Nephron (organoid): ENCODE data around the gene PRKCB.
"Not testable (repeated sequence)": the region's sequence is repeated elsewhere in the genome, so short reads cannot be mapped to it uniquely, and the experiment has no call there.

Experiments used
- H3K27ac Mint-ChIP-seq, 3 experiments: 2 replicates each; pipeline ENCODE4 v1.8.0; 2020; ENCODE audit warnings: mixed read lengths in 3 of 3, mild to moderate bottlenecking in 2 of 3, moderate library complexity in 1 of 3
- H3K27me3 Mint-ChIP-seq: 2 replicates; pipeline ENCODE4 v1.8.0; 2021; ENCODE audit warnings: low read depth, mild to moderate bottlenecking, moderate library complexity, mixed read lengths
- H3K36me3 Mint-ChIP-seq: 2 replicates; pipeline ENCODE4 v1.8.0; 2020; ENCODE audit warnings: low read depth, mixed read lengths
- H3K4me1 Mint-ChIP-seq: 2 replicates; pipeline ENCODE4 v1.8.0; 2020; ENCODE audit warnings: mixed read lengths
- H3K4me3 Mint-ChIP-seq, 3 experiments: 2 replicates each; pipeline ENCODE4 v1.8.0; 2020; ENCODE audit warnings: mild to moderate bottlenecking in 3 of 3, mixed read lengths in 3 of 3, moderate library complexity in 2 of 3
- H3K9me3 Mint-ChIP-seq: 2 replicates; pipeline ENCODE4 v1.8.0; 2020; ENCODE audit warnings: mixed read lengths
- CTCF ChIP-seq, 3 experiments: fragments of 200-600 bp; sonication (generic); IDR thresholded peaks; one replicate each; pipeline ENCODE4 v1.5.0; 2021; ENCODE audit warnings: antibody characterized with exemption in 3 of 3; ENCODE audit not compliant: unreplicated experiment in 3 of 3

Gene PRKCB

GRCh38 chr16:24013054-24013636 is 177.4 kb downstream of the PRKCB start:
- Mint-ChIP-seq H3K4me3 (no peak overlapping the region), H3K36me3 (no peaks in the 10 kb centered on the region), H3K4me1 (no peaks in the 10 kb centered on the region), H3K9me3 (no peaks in the 10 kb centered on the region), H3K27ac (no peak overlapping the region), H3K27me3 (peaks cover 23% of the 10 kb centered on the region)
- TF ChIP-seq CTCF (IDR thresholded peaks at IDR 0.05; ENCODE audit: unreplicated experiment in 3 of 3) = no peak

GRCh38 chr16:24013864-24014645 is 178.3 kb downstream of the PRKCB start:
- Mint-ChIP-seq H3K4me1 (no peaks in the 10 kb centered on the region), H3K9me3 (no peaks in the 10 kb centered on the region), H3K27me3 (peaks cover 20% of the 10 kb centered on the region), H3K27ac (no peak overlapping the region), H3K36me3 (no peaks in the 10 kb centered on the region), H3K4me3 (no peak overlapping the region)
- TF ChIP-seq CTCF (IDR thresholded peaks at IDR 0.05; ENCODE audit: unreplicated experiment in 3 of 3) = no peak

GRCh38 chr16:24014955-24015354 is 179.2 kb downstream of the PRKCB start:
- H3K4me3 Mint-ChIP-seq, H3K9me3 Mint-ChIP-seq, H3K4me1 Mint-ChIP-seq, H3K36me3 Mint-ChIP-seq, H3K27ac Mint-ChIP-seq: not testable (repeated sequence)
- H3K27me3 Mint-ChIP-seq = peaks cover 20% of the 10 kb centered on the region

- H3K36me3 Mint-ChIP-seq = no peaks in the 10 kb centered on the region
- H3K4me1 Mint-ChIP-seq = no peaks in the 10 kb centered on the region
- H3K27me3 Mint-ChIP-seq = peaks cover 18% of the 10 kb centered on the region
- no peak overlapping the region for H3K27ac Mint-ChIP-seq
- no peak for TF ChIP-seq CTCF (IDR thresholded peaks at IDR 0.05; ENCODE audit: unreplicated experiment in 3 of 3)
- H3K9me3 Mint-ChIP-seq = no peaks in the 10 kb centered on the region
- no peak overlapping the region for H3K4me3 Mint-ChIP-seq
Observed at GRCh38 chr16:24015923-24016322, 180.1 kb downstream of the PRKCB start.

- no peak overlapping the region for H3K27ac Mint-ChIP-seq
- no peaks in the 10 kb centered on the region for H3K36me3 Mint-ChIP-seq
- H3K9me3 Mint-ChIP-seq = no peaks in the 10 kb centered on the region
- no peak for TF ChIP-seq CTCF (IDR thresholded peaks at IDR 0.05; ENCODE audit: unreplicated experiment in 3 of 3)
- no peak overlapping the region for H3K4me3 Mint-ChIP-seq
- H3K4me1 Mint-ChIP-seq = no peaks in the 10 kb centered on the region
- peaks cover 5% of the 10 kb centered on the region for H3K27me3 Mint-ChIP-seq
Observed at GRCh38 chr16:24018485-24018884, 182.7 kb downstream of the PRKCB start.

GRCh38 chr16:24022797-24023196 is 187.0 kb downstream of the PRKCB start:
- H3K4me3 Mint-ChIP-seq = no peak overlapping the region
- H3K27me3 Mint-ChIP-seq = peaks cover 14% of the 10 kb centered on the region
- no peaks in the 10 kb centered on the region for H3K36me3 Mint-ChIP-seq
- TF ChIP-seq CTCF (IDR thresholded peaks at IDR 0.05; ENCODE audit: unreplicated experiment in 3 of 3) = no peak
- H3K4me1 Mint-ChIP-seq = no peaks in the 10 kb centered on the region
- no peak overlapping the region for H3K27ac Mint-ChIP-seq
- H3K9me3 Mint-ChIP-seq = no peaks in the 10 kb centered on the region
